ENCODE measurements around the gene HOXB6.

The HOXB6 gene

DNA sequence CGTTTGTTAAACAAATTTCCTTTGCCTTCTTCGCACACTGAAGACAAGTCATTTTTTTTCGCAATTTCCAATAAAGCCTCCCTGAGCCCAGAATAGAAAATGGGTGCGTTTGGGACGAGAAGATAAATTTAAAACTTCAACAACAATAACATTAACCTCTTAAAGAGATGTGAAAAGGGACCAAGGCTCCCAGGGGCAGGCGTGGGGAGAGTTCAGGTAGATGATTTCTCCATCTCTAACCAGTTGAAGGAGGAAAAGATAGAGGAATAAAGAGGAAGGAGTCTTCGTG, 25.4 kb downstream of the HOXB6 start:
- DNase-seq (ENCODE audit: low read depth): no peak

DNA sequence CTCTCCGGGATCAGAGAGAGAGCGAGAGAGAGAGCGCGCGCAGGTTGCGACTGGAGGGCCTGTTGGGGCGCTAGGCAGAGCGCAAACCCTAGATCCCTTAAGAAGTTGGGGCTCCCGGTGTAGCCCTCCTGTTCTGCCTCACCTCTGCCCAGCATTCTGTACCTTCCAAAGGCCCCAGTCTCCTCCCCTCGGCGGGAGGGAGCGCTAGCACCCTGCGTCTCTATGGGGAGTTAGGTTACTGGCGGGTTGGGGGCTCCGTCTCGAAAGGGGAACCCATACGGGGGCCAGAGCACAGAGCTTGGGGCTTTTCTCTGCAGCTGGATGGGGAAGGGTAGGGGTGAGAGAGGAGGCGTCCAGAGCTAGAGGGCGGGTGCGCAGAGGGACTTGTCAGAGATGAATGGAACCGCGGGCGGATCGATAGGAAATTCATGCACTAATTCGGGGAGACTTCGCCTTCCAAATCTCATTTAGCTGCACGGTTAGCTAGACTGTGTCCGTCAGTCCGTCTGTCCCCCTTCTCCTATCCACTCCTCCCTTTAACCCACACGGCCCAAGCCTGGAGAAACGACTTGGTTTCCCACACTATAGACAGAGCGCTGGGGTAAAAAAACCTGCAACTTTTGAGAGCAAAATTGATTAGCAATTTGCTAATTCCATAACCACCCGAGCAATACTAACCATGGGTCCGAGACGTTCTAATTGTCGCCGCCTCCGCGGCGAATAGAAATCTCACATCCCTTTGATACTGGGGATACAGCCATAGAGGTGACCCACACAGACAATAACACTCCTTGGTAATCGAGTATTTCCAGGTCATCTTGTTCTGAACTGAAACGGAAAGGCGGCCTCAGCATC, 25.9 kb downstream of the HOXB6 start:
- DNase-seq (ENCODE audit: low read depth): no peak

GRCh38 chr17:48577946-48578615, 26.7 kb downstream of the HOXB6 start, which contains the start of gene HOXB4:
TSS of gene HOXB4 (minus strand) at chr17:48578350. CDS start at chr17:48578319, 31 bp downstream.
- DNase-seq (ENCODE audit: low read depth): no peak

DNA sequence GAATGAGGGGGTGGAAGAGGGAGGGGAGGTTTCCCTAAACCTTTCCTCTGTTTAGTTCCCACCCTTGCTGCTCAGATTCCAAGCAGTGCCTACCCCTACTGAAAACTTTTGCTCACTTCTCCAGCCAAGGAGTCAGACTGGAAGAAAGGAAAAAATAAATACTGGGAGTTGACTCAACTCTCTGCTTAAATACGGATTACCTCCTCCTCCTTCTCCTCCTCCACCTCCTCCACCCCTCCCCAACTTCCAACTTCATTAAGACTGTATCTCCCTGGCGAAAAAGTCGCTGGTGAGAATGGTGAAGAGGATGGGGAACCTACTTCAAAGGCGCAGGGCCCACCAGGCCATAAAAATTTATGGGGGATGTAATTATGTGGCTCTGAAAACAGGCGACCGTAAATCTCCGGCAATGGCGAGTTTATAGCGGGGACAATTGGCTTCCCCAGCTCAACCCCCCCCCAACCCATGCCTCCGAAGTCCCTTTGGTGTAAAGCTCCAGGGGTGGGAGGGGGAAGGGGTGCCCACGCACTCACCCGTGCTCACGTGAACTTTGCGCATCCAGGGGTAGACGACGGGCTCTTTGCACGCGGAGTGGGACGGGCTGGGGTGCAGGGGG, 27.3 kb downstream of the HOXB6 start:
- DNase-seq (ENCODE audit: low read depth): no peak

DNA sequence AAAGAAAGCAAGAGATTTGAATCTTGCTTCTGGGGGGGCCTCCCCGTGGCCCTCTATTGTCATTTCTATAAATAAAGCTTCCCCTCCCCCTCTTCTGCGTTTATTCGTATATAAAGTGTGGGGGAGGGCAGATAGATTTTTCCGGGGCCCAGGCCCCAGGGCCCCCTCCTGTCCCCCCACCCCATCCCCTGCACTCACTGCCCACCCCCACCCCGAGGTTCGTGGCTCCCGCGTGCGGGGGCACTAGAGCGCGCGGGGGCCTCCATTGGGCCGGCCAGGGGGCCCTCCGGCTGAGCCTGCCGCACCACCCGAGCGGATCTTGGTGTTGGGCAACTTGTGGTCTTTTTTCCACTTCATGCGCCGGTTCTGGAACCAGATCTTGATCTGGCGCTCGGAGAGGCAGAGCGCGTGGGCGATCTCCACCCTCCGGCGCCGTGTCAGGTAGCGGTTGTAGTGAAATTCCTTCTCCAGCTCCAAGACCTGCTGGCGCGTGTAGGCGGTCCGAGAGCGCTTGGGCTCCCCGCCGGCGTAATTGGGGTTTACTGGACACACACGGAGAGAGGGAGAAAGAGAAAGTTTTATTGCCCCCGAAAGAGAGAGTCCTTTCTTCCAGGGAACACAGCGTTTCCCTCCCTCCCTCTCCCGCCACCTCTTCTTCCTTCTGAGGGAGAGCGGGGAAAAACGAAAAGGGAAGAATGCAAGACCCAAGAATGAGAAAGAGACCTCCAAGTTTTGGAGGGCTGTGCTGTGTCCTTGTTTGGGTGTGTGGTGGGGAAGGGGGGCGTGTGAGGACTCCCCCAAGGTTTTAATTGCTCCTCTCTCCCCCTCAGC, 28.1 kb downstream of the HOXB6 start:
- DNase-seq (ENCODE audit: low read depth): peak; percentile 27

DNA sequence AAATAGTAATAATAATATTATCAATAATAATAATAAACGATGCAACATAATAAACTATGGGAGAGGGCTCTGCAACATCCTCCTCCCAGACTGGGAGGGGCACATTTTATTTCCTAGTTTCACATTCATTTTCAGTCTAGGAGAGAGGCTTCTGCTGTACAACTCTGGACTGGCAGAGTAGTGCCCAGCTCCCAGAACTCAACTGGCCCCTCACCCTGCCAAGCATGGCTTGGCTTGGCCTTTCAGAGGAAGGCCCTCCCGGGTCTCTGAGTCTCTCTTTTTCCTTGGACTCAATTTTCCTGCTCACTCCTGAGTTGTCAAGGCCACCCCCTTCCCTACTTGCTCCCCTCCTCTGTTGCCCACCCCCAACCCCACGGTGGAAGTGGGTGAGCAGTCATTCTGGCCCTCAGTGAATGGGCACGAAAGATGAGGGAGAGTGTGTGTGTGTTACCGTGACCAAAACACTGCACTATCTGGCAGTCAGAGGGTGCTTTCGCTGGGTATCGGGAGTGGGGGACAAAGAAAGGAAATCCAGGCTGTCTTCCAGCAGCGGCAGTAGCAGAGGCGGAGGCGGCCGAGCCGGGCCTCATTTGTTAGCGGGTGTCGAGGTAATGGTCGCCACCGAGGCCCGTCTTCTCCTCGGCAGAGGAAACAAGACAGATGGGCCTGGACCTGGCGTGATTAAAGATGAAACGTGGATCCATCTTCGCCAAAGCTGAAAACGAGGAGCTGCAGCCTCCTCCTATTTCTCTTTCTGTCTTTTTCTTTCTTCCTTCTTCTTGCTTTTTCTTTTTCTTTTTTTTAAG, 28.9 kb downstream of the HOXB6 start:
- no peak for DNase-seq (ENCODE audit: low read depth)

DNA sequence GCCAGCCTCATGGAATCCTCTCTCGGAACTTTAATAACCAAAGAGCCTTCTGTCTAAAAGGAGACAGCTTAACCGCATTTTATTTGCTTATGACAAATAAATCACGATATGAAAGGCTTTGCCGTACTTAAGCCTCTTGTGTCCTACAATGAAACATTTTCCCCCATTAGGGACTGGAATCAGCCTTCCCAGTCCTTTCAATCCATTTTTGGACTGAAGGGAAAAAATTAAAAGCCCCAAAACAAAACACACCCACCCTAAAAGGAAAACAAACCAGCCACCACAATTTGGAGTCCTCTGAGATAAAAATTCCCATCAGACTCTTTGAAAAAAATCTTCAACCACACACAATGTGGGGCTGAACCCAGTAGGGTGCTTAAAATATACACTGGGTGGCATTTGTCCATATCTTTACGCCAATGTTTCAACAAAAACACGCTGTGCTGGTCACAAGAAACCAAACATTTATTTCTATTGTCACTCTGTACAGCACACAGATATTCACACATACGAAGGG, 29.7 kb downstream of the HOXB6 start:
- no peak for DNase-seq (ENCODE audit: low read depth)

- DNase-seq (ENCODE audit: low read depth): no peak
These were observed 30.2 kb downstream of the HOXB6 start for GRCh38 chr17:48574505-48575065.

DNA sequence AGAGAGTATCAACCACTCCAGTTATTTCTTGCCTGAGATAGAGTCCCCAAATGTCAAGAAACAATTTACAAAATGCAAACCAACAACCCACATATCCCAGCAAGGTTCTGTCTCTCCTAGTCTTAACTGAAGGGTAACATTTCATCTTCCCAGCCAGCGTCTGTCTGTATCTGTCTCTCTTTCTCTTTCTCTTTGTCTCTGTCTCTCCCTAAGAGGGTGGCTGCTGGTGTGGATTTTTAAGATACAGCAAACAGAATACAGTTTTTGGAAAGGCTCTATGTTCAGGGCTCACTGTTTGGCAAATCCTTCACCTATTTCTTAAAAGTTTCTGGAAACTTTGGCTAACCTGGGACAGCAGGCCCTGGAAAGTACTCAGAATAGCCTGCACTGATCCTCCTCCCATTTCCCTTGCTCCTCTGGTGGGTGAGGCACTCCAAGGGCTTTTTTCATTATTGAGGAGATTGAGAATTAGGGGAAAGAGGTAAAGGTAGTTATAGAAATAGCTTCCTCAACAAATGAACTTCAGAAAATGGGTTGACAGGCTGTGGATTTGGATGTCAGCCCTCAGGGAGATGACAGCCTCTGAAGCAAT, 32.9 kb downstream of the HOXB6 start:
- DNase-seq (ENCODE audit: low read depth): no peak

GRCh38 chr17:48571024-48571818, 33.6 kb downstream of the HOXB6 start:
- DNase-seq (ENCODE audit: low read depth): no peak

- no peak for DNase-seq (ENCODE audit: low read depth)
These were observed 34.3 kb downstream of the HOXB6 start for GRCh38 chr17:48570325-48571023.

DNA sequence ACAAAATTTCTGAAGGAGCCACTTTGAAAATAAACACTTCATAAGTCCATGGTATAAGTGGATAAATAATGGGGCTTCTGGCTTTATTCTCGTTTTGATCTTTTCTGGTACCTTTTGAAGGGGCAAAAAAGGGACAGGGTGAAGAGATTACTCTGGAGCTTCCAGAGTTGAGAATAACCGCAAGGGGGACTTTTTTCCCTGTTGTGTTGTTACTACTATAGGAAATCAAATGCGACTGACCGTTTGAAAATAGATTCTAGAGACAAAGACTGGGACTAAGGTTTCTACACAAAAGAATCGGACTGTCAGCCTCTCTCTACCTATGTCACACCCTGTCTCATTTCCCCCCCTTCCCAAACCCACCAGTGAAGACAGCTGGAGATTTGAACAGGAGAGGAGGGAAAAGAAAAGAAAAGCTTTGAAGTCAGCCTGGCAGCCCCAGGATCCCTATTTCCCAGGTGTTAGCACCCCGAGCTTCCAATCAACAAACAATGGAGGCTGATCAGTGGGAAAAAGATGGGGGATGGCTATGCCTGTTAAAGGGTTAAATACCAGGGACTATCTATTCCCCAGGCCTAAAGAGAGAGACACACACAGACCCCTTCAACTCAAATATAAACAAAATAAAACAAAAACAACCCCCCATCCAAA, 35.0 kb downstream of the HOXB6 start:
- DNase-seq (ENCODE audit: low read depth): no peak

GRCh38 chr17:48569240-48569582, 35.6 kb downstream of the HOXB6 start:
- DNase-seq (ENCODE audit: low read depth): no peak

GRCh38 chr17:48568499-48569239, 36.1 kb downstream of the HOXB6 start:
- no peak for DNase-seq (ENCODE audit: low read depth)

- DNase-seq (ENCODE audit: low read depth): no peak
These were observed 37.0 kb downstream of the HOXB6 start for GRCh38 chr17:48567646-48568354.

DNA sequence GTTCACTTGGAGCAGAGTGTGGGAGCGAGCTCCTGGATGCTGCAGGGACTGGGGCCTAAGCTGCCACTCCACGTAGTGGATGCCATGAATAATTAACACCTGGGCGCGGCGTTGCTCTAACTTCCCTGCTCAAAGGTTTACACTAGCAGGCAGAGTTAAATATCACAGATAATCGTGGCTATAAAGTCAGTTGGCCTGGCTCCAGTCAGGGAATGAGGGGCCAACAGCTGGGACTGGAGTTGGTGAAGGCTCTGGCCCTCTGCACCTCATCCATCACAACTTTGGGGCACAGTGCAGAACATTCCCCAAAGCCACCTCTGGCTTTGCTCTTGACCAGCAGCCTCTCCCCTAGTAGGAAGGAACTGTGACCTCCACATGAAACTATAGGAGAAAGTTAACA, 37.6 kb downstream of the HOXB6 start:
- no peak for DNase-seq (ENCODE audit: low read depth)

DNA sequence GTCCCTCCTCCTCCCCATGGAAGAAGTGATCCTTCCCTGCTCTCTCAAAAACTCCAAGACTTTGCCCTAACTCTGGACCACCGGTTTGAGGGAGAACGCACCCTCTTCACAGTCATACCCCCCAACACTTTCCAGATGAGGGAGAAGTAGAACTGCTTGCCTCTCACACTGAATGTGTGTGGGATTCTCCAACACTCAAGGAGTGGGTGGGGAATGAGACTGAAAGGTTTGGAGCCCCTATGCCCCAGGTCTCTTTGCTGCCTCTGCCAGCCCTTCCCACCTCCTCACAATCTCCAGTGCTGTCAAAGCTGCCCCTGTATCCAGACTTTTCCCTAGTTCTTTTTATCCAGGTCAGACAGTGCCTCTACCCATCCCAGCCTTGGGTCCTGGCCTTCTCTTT, 38.1 kb downstream of the HOXB6 start:
- DNase-seq (ENCODE audit: low read depth): no peak

Measured in iris pigment epithelial cell (primary cell).